WI38 (cell line): Measurements from ENCODE around the gene NLGN2.

Experiments
- H3K4me3 ChIP-seq: 2 replicates; pipeline ENCODE4 v1.5.1; 2011; ENCODE audit warnings: low read depth, mild to moderate bottlenecking, control low read depth, low read length
- TF ChIP-seq, protein P1 (sequence below): IDR thresholded peaks from 2 replicates; pipeline ENCODE4 v1.5.1; 2012; ENCODE audit warnings: low read depth, mild to moderate bottlenecking, control low read depth, low read length

NLGN2 gene

DNA sequence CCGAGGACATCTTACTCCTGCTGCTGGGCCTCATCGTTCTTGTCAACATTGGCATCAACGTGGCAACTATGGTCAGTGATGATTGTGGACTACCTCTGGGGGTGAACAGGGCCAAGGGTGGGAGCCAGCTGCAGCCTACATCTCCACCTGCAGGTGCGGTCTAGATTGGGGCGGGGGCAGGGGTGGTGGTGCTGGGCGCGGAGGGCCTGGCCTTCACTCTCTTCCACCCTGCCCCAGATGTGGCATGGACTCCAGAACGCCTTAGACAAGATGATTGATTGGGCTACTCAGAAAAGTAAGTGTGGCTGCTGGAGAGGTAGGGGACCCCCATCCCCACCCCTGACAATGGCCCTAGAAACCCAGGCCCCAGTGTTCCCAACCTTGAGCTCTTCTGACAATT is 18.1 kb downstream of the NLGN2 start:
- no peak overlapping the region for H3K4me3 ChIP-seq
- TF ChIP-seq, protein P1, sequence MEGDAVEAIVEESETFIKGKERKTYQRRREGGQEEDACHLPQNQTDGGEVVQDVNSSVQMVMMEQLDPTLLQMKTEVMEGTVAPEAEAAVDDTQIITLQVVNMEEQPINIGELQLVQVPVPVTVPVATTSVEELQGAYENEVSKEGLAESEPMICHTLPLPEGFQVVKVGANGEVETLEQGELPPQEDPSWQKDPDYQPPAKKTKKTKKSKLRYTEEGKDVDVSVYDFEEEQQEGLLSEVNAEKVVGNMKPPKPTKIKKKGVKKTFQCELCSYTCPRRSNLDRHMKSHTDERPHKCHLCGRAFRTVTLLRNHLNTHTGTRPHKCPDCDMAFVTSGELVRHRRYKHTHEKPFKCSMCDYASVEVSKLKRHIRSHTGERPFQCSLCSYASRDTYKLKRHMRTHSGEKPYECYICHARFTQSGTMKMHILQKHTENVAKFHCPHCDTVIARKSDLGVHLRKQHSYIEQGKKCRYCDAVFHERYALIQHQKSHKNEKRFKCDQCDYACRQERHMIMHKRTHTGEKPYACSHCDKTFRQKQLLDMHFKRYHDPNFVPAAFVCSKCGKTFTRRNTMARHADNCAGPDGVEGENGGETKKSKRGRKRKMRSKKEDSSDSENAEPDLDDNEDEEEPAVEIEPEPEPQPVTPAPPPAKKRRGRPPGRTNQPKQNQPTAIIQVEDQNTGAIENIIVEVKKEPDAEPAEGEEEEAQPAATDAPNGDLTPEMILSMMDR: no peak

DNA sequence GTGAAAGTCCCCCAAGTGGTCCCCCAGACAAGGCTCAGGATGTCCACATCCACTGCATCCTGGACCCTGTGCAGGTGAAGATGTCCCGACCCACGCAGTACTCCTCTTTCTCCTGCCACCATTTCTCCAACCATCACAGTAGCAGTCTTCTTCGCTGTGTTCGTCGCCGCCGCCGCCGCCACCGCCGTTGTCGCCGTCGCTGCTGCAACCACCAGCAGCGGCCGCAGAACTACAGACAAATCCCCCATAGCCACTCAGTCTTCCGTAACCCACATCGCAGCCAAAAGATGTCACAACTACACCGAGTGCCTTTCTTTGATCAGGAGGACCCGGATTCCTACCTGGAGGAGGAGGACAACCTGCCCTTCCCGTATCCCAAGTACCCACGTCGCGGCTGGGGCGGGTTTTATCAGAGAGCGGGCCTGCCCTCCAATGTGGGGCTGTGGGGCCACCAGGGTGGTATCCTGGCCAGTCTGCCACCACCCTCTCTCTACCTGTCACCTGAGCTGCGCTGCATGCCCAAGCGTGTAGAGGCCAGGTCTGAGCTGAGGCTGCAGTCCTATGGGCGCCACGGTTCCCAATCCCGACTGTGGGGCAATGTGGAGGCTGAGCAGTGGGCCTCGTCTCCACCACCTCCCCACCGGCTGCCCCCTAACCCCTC is 18.7 kb downstream of the NLGN2 start:
- TF ChIP-seq, protein P1: no peak
- H3K4me3 ChIP-seq: no peak overlapping the region

DNA sequence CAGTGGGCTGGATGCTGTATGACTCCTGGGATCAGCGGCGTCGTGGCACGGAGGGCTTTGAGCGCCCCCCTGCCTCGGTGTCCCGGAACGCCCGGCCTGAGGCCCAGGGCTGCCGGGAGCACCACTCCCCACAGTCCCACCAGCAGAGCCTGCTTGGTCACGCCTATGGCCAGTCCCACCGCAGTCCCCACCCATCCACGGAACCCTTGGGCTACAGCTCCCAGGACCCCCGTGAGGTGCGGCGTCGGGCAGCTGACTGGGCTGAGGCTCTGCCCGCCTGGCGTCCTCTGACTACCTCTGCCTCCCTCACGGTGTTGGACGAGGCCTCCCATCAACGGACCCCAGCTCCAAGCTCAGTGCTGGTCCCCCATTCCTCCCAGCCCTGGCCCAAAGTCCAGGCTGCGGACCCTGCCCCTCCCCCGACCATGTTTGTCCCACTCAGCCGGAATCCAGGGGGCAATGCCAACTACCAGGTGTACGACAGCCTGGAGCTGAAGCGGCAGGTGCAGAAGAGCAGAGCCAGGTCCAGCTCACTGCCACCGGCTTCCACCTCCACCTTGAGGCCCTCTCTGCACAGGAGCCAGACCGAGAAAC is 19.3 kb downstream of the NLGN2 start:
- TF ChIP-seq, protein P1: no peak
- H3K4me3 ChIP-seq: no peak overlapping the region

DNA sequence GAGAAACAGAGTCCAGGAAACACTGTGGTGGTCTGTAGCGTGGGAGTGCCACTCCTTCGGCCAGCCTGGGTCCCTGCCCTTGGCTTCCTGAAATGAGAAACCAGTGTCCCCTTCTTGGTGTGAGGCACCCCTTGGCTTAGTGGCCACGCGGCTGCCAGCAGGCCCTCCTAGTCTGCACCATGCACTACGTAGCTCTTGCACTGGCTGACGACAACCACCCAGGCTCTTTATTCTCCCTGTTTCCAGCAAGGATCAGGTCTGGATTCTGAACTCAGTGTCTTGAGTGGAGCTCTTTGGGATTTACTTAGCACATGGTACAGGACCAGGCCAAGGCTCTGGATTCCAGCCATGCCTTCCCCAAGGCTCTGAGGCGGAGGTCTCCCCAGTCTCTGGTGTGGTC is 19.9 kb downstream of the NLGN2 start:
- no peak overlapping the region for H3K4me3 ChIP-seq
- TF ChIP-seq, protein P1: no peak

DNA sequence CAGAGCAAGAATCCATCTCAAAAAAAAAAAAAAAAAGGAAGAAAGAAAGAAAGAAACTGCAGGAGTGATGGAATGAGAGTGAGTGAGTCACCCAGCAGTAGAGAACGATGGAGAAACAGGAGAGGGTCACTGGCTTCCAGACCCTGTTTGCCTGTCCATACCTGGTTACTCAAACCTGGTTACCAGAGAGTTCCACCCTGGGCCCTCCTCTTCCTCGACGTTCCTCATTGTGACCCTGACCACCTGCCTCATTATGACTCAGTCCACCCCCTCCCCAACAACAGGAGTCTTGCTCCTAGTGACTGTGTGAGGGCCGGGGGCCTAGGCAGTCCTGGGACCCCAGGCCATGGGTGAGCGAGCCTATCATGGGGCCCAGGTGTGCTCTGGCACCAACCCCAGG is 20.9 kb downstream of the NLGN2 start, which contains the start of gene SPEM3:
Gene SPEM3 (plus strand): TSS at position 301 of the 400 bp plus-strand sequence. CDS start 46 bp downstream, at position 347.
- TF ChIP-seq, protein P1: no peak
- no peak within 1 kb of the TSS for H3K4me3 ChIP-seq

DNA sequence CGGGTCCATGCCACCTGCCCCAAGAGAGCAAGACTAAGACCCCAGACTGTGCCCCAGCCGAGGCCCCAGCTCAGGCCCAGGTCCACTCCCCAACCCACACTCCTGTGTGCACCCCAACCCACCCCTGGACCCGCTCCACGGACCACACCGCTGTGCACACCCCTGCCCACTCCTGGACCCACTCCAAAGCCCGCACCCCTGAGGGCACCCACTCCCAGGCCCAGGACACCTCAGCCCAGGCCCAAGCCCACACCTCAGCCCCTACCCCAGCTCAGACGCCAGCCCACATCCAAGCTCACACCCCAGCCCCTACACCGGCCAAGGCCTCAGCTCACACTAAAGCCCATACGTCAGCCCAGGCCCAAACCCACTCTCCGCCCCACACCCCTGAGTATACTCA is 22.1 kb downstream of the NLGN2 start:
- no peak overlapping the region for H3K4me3 ChIP-seq
- TF ChIP-seq, protein P1: no peak

DNA sequence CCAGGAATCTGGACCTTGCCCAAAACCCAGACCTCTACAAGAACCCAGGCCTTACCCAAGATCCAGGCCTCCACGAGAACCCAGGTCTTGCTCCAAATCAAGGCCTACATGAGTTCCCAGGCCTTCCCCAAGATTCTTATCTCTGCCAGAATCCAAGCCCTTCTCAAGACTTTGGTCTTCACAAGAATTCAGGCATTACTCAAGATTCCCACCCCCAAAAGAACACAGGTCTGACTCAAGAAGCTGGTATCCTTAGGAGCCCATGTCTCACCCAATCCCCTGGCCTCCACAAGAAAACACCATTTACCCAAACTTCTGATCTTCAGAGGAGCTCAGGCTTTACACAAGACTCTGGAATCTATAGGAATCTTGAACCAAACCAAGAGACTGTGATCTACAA is 23.6 kb downstream of the NLGN2 start:
- no peak overlapping the region for H3K4me3 ChIP-seq
- TF ChIP-seq, protein P1: no peak
